ENCODE data around the gene SYT1.

The SYT1 gene

DNA sequence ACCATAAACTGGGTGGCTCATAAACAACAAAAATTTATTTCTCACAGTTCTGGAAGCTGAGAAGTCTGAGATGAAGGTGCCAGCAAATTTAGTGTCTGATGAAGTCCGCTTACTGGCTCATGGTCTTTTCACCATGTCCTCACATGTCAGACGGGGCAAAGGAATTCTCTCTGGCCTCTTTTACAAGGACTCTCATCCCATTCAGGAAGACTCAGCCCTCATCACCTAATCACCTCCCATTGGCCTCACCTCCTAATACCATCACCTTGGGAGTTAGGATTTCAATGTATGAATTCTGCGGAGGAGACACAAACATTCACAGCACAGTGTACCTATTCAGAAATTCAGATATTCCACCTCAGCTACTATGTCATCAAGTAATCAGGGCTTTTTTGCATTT, 468.6 kb downstream of the SYT1 start:
- no peak for DNase-seq (ENCODE audit: low read depth in 2 of 3, low spot score in 2 of 3)

GRCh38 chr12:79337662-79338290, 473.2 kb downstream of the SYT1 start:
- DNase-seq (ENCODE audit: low read depth in 2 of 3, low spot score in 2 of 3) = no peak

DNA sequence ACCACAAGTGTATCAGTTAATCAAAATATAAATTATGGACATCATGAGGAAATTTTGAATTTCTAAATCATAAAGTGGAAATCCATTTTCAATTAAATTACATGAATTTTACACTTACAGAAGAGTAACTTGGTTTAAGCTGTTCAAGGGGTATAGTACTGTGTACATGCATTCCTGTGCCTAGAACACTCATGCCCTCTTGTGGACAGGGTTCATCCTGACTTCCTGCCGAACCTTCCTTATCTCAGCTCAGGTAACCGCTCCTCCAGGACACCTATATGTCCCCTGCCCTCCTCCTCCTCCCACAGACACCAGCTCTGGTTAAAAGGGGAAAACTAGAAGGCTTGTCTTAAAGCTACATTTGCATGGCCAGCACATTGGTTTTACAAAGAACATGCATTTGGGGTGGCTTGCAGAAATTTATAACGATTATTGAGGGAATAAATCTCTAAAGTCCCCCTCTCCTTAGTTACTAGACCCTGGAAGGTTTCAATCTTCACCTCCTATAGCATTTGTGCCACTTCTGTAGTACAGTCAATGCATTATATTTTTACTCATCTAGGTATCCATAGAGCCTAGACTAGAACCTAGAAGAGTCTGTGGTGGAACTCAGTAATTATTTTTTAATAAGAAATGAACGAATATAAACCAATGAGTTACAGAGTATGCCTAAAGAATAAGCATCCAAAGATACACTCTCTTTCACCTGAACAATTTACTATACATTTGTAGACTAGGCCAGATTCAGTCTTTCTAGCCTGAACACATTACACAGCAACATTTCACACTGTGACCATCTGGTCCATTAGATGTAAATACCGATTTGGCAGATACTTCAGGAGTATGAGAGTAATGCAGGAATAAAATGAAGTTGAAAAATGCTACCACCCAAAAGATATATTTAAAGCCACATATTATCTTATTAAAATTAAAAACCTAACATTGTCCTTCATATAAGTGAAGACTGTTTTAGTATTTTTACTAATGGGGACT, 480.6 kb downstream of the SYT1 start:
- DNase-seq (ENCODE audit: low read depth in 2 of 3, low spot score in 2 of 3) = no peak

DNA sequence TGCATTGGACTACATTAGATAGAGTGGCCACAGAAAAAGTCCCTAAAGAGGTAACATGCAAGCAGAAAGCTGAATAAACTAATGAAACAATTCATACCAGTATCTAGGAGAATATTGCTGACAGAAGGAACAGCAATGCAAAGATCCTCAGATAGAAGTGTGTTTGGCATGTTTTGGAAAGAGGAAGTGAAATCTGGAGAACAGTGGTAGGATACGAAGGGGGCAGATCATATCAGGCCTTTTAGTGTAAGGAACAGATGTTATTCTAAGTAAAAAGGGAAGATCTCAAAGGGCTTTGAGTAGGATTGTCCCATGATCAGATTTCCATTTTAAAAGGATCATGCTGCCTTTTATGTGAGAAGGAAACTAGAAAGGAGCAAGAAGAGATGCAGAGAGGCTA, 483.3 kb downstream of the SYT1 start:
- no peak for DNase-seq (ENCODE audit: low read depth in 2 of 3, low spot score in 2 of 3)

- DNase-seq (ENCODE audit: low read depth in 2 of 3, low spot score in 2 of 3) = no peak
These were observed 486.7 kb downstream of the SYT1 start for GRCh38 chr12:79351251-79351650.

DNA sequence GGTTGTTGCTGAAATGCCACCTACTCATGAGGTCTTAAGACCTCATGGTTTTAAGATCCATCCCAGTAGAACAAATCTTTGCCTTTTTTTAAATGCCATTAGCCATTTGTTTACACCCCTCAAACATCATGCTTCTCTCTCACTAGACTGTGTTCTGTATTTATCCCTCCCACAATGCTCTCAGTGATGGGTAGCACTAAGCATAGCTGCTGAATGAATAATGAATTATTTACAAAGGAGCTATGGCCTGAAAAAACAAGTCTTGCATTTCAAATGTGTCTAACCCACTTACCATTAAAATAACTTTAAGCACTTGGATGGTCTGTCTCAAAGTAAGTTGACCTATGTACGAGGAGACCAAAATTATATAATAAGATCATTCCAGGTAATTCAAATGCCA, 491.6 kb downstream of the SYT1 start:
- no peak for DNase-seq (ENCODE audit: low read depth in 2 of 3, low spot score in 2 of 3)

GRCh38 chr12:79357048-79357447, 492.5 kb downstream of the SYT1 start:
- DNase-seq (ENCODE audit: low read depth in 2 of 3, low spot score in 2 of 3) = no peak

- DNase-seq (ENCODE audit: low read depth in 2 of 3, low spot score in 2 of 3) = no peak
These were observed 494.2 kb downstream of the SYT1 start for GRCh38 chr12:79358716-79359300.

- DNase-seq (ENCODE audit: low read depth in 2 of 3, low spot score in 2 of 3) = no peak
These were observed 495.7 kb downstream of the SYT1 start for GRCh38 chr12:79360286-79360685.

- no peak for DNase-seq (ENCODE audit: low read depth in 2 of 3, low spot score in 2 of 3)
These were observed 496.4 kb downstream of the SYT1 start for GRCh38 chr12:79360936-79361335.

GRCh38 chr12:79364197-79364596, 499.6 kb downstream of the SYT1 start:
- DNase-seq (ENCODE audit: low read depth in 2 of 3, low spot score in 2 of 3) = no peak

GRCh38 chr12:79366374-79366773, 501.8 kb downstream of the SYT1 start:
- DNase-seq (ENCODE audit: low read depth in 2 of 3, low spot score in 2 of 3) = no peak

DNA sequence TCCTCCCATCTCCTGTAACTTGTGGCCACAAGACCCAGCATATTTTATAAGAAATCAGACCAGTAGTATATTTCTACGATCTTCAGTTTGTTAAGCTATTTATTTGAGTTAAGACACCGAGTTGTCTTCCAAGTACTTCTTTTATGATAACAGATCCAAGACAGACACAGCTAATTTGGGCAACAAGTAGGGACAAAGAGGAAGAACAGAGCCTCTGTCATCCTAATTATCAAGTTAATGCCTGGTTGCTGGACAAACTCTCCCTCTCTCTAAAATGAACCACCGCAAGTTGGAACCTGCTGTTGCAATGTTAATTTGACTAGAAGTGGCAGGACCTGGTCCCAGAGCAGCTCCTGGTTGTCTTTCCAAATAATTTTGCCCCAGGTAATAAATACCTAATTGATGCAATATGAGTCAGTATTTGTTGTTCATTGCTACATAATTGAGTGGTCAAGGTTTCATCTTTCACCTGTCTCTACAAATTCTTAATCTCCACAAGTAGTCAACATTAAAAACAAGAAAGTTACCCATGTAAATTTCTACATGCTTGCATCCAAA, 502.5 kb downstream of the SYT1 start:
- DNase-seq (ENCODE audit: low read depth in 2 of 3, low spot score in 2 of 3) = no peak

GRCh38 chr12:79370021-79370420, 505.4 kb downstream of the SYT1 start:
- DNase-seq (ENCODE audit: low read depth in 2 of 3, low spot score in 2 of 3) = no peak

GRCh38 chr12:79371226-79371625, 506.7 kb downstream of the SYT1 start:
- DNase-seq (ENCODE audit: low read depth in 2 of 3, low spot score in 2 of 3) = no peak

DNA sequence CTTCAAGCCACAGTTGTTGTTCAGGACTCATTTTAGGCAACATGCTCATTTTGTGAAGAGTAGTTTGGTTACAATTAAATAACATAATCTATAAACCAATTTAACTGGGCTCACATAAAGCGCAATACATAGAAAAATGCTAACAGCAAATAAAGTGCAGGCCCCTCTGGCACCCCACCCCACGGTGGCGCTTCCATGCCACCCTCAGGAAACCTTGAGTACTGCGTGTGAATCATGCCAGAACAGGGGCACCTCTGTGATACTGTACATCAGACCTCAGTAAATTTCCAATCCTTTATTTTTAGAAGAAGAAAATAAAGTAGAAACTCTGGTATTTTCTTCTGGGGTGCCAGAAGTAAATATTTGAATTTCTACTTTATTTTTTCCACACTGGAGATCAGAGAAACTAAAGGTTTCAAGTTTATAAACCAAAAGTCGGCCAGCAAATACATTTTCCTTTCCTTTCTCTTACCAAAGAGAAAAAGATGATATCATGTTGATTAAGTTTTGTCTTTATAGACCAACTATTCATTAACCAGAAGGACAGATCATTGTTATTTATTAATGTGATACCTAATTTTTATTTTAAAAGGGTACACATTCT, 509.4 kb downstream of the SYT1 start:
- peak in 1 of 3 experiments; percentile 2 for DNase-seq (ENCODE audit: low read depth in 2 of 3, low spot score in 2 of 3)

- DNase-seq (ENCODE audit: low read depth in 2 of 3, low spot score in 2 of 3) = no peak
These were observed 510.0 kb downstream of the SYT1 start for GRCh38 chr12:79374545-79374944.

DNA sequence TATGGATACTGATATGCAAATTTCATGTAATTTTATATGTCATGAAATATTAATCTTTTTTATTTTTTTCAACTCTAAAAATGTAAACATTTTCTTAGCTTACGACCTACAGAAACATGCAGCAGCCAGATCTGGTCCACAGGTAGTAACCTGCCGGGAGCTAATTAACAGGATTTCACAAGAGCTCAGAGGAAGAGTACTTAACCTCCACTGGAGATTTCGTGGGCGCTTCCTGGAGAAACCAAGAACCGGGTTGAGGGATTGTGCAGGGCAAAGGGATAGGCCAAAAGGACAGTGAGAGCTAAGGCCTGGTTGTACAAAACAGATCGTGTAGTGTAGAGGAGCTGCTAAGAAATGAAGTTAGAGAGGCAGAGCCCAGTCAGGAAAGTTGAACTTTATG, 510.5 kb downstream of the SYT1 start:
- no peak for DNase-seq (ENCODE audit: low read depth in 2 of 3, low spot score in 2 of 3)

DNA sequence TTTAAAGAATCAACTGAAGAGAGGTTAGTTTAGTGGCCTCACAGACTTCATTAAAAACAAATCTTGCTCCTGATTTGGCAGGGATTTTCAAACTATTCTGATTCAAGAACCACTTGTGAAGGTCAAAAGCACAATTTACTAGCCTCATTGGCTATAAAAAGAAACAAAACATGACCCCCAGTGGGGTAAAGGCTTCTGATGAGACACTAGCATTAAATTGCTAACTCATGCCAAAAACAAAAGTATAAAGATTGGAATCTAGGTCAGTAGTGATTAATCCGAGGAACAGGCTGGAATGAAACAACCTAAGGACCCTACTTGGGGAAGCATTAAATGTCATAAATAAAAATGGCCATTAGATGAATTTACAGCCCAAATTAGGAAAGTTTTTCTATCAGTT, 513.9 kb downstream of the SYT1 start:
- DNase-seq (ENCODE audit: low read depth in 2 of 3, low spot score in 2 of 3) = no peak

DNA sequence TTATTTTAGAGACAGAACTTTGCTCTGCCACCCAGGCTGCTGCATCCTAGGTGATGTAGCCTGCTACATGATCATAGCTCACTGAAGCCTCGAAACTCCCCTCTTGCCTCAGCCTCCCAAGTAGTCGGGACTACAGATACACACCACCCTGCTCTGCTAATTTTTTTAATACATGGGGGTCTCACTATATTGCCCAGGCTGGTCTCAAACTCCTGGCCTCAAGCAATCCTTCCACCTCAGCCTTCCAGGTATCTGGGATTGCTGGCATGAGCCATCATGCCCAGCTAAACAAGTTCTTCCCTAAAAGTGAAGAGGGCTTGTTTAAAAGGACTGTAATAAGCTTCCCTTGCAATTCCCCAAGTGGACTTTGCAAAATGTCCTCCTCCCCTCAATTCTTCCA, 515.8 kb downstream of the SYT1 start:
- DNase-seq (ENCODE audit: low read depth in 2 of 3, low spot score in 2 of 3) = no peak

Data from activated CD8-positive, alpha-beta memory T cell treated with anti-CD3 and anti-CD28 coated beads for 48 hours (primary cell).